Right ventricle myocardium superior (tissue), 1 donor: ENCODE results near the gene SACM1L. TPM values are rescaled to one million over a fixed set of nuclear protein-coding genes. Genes with fewer than 3 reads are reported as not detected.

ENCODE experiments used
- ATAC-seq: fragments of 200-7000 bp; cut with Tn5 transposase; one replicate; pipeline ENCODE4 v1.9.1; 2020; ENCODE audit warnings: mild to moderate bottlenecking; ENCODE audit not compliant: poor library complexity
- DNase-seq: peaks from one replicate; pipeline ENCODE4 v3.0.0-alpha.2; 2020
- intact Hi-C: fragments of 100-400 bp; cut with DNase I; formaldehyde crosslinking; loops from one replicate; pipeline ENCODE4 v1.11.2; 2022
- total RNA-seq: library from RNA; stranded (reverse); fragmentation: NEBNext Ultra II Directional; extraction: Animal tissue kit (Norgen Biotek cat#: 25700); gene quantifications from one replicate; pipeline ENCODE4 v1.2.1, GENCODE V29; 2021
- donor health status: DM: no; HTN: yes; CAD: no; lungs with severe emphysema.

Gene SACM1L
- total RNA-seq, 1 donor from 2014 or later, result 27.5 TPM

DNA sequence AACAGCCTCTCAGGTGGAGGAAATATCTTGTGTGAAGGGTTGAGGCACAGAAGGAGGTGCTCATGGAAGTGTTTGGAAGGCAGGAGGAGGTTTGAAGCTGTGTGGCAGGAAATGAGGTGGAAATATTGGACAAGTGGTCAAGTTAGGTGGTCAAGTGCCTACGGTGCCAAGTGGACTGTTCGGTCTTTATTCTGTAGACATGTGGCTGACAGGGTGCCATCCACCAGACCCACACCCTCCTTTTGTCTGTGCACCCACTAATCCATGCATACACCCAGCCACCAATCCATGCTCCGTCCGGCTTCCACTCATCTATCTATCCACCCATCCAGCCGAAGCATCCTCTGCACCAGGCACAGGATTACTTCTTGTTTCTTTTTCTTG lies 105.0 kb downstream of the SACM1L start:
- no peak for ATAC-seq
- intact Hi-C loops, result no loop called here
- no peak for DNase-seq

GRCh38 chr3:45794660-45795059 lies 105.5 kb downstream of the SACM1L start:
- intact Hi-C loops, result no loop called here
- DNase-seq (no peak), ATAC-seq (no peak)

Other genes starting within 250 kb of the SACM1L start
- 31.9 TPM for gene LIMD1, start 94.6 kb upstream of the SACM1L start, total RNA-seq
- gene SLC6A20, start 107.1 kb downstream of the SACM1L start, total RNA-seq, result not detected
- 7.2 TPM for gene LZTFL1, start 152.7 kb downstream of the SACM1L start, total RNA-seq
- gene CCR9, start 197.1 kb downstream of the SACM1L start, total RNA-seq, result not detected